GM23248 (cell line): Measurements from ENCODE around the gene ATG5. TPM values are rescaled to one million over a fixed set of nuclear protein-coding genes. Genes with fewer than 3 reads are reported as not detected.

ENCODE experiments used
- DNase-seq: peaks from one replicate; pipeline ENCODE4 v3.0.0-alpha.2; 2015
- H2AFZ ChIP-seq: fragments of 200-600 bp; sonication (generic); 2 replicates; pipeline ENCODE4 v1.6.1; 2016; ENCODE audit warnings: antibody characterized with exemption
- H3F3A ChIP-seq: fragments of 200-600 bp; sonication (generic); 2 replicates; pipeline ENCODE4 v1.6.1; 2016; ENCODE audit warnings: mild to moderate bottlenecking, antibody characterized with exemption, mixed run types; ENCODE audit not compliant: insufficient read depth
- H3K27ac ChIP-seq: fragments of 200-600 bp; sonication (generic); 2 replicates; pipeline ENCODE4 v1.5.1; 2016; ENCODE audit warnings: mild to moderate bottlenecking
- H3K27me3 ChIP-seq: fragments of 200-600 bp; sonication (generic); replicated peaks from 2 replicates; pipeline ENCODE4 v1.6.1; 2016; ENCODE audit warnings: mild to moderate bottlenecking; ENCODE audit not compliant: insufficient read depth
- H3K36me3 ChIP-seq: fragments of 200-600 bp; sonication (generic); 2 replicates; pipeline ENCODE4 v1.6.1; 2016; ENCODE audit warnings: low read depth, mild to moderate bottlenecking
- H3K4me1 ChIP-seq: fragments of 200-600 bp; sonication (generic); 2 replicates; pipeline ENCODE4 v1.6.1; 2016; ENCODE audit warnings: mild to moderate bottlenecking; ENCODE audit not compliant: insufficient read depth
- H3K4me2 ChIP-seq: fragments of 200-600 bp; sonication (generic); one replicate; pipeline ENCODE4 v1.6.1; 2016; ENCODE audit warnings: mild to moderate bottlenecking; ENCODE audit not compliant: unreplicated experiment
- H3K4me3 ChIP-seq: fragments of 200-600 bp; sonication (generic); 2 replicates; pipeline ENCODE4 v1.5.1; 2016; ENCODE audit warnings: mild to moderate bottlenecking
- H3K79me2 ChIP-seq: fragments of 200-600 bp; sonication (generic); 2 replicates; pipeline ENCODE4 v1.6.1; 2016; ENCODE audit warnings: mild to moderate bottlenecking; ENCODE audit not compliant: insufficient read depth
- H3K9ac ChIP-seq: fragments of 200-600 bp; sonication (generic); 2 replicates; pipeline ENCODE4 v1.6.1; 2016; ENCODE audit warnings: mild to moderate bottlenecking
- H3K9me2 ChIP-seq: fragments of 200-600 bp; sonication (generic); 2 replicates; pipeline ENCODE4 v1.6.1; 2016; ENCODE audit warnings: mixed run types, mild to moderate bottlenecking, moderate library complexity; ENCODE audit not compliant: insufficient read depth
- H3K9me3 ChIP-seq: fragments of 200-600 bp; sonication (generic); one replicate; pipeline ENCODE4 v1.6.1; 2017; ENCODE audit warnings: low read depth
- H4K20me1 ChIP-seq: fragments of 200-600 bp; sonication (generic); 2 replicates; pipeline ENCODE4 v1.6.0; 2016; ENCODE audit not compliant: insufficient read depth
- EZH2 ChIP-seq: fragments of 200-600 bp; sonication (generic); IDR thresholded peaks from 2 replicates; pipeline ENCODE4 v1.6.1; 2018; ENCODE audit warnings: antibody characterized with exemption, mild to moderate bottlenecking; ENCODE audit not compliant: insufficient read depth, poor library complexity, severe bottlenecking
- EZH2phosphoT487 ChIP-seq: fragments of 200-600 bp; sonication (generic); IDR thresholded peaks from 2 replicates; pipeline ENCODE4 v1.6.1; 2018; ENCODE audit warnings: antibody characterized with exemption, moderate library complexity, mild to moderate bottlenecking, low read depth; ENCODE audit not compliant: insufficient read depth
- WGBS, 2 experiments: methylation state at CpG; one replicate each; pipeline ENCODE4 v1.1.6; 2015 to 2017; ENCODE audit warnings: low lambda C conversion rate in 2 of 2, low coverage in 1 of 2; ENCODE audit errors: missing lambda C conversion rate in 2 of 2; 5-methylcytosine and 5-hydroxymethylcytosine counted together
- in situ Hi-C: fragments of 300-500 bp; cut with MboI; formaldehyde crosslinking; loops from 2 replicates; pipeline ENCODE4 v1.15.0; 2020
- polyA plus RNA-seq: library from polyadenylated mRNA; unstranded; fragments of >200 nt; fragmentation: Nextera tagmentation; extraction: Ambion mirVana; gene quantifications from 2 replicates; pipeline ENCODE4 v1.2.1, GENCODE V29; 2016
- total RNA-seq: library from RNA; depleted of rRNA; stranded (reverse); fragments of >200 nt; shearing (Covaris generic); gene quantifications from 2 replicates; pipeline ENCODE4 v1.2.3, GENCODE V29; 2014; rRNA removed

ATG5 gene
- total RNA-seq (39.4 and 46.2 TPM in 2 replicates), polyA plus RNA-seq (44.2 and 45.2 TPM in 2 replicates)

DNA sequence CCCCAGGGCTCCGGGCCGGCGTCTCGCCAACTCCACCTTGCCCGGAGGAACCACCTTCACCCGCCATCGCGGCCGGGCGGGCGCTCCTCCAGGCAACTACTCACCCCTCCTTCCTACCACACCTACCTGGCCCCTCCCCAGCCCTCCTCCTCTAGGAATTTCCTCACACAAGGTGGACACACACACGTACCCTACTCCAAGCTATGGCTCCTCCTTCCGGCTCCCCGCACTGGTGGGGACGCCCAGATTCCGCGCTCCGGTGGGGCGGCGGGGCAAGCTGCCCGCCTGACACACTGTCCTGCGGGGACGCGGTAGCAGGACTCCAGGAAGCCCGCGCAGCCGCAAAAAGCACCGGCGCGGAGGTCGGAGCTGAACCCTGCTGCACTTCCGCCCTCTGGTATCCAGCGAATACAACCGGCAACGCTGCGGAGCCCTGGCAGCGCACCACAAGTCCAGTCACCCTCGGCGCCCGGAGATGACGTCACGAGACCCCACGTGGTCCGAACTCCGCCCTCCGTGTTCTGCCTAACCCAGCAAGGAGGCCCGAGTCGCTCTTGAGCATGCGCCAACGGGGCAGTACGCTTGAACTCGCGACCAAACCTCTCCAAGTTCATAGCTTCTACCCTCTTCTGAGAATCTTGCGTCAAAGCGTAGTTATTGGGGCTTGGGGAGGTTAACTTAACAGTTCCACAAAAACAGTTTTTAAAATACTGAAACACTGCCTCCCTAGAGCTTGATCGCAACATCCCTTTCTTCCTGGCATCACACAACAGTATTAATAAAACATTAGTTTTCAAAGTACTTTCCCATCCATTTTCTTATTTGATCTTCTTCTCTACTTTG is at the start of gene ATG5:
Gene ATG5, minus strand, starts transcription at position 425 of the 843 bp plus-strand sequence. CDS start 9,552 bp downstream, outside the sequence.
- in situ Hi-C loops, result no loop called here
- H3K27me3 ChIP-seq, result no peaks in the 10 kb centered on the region

DNA sequence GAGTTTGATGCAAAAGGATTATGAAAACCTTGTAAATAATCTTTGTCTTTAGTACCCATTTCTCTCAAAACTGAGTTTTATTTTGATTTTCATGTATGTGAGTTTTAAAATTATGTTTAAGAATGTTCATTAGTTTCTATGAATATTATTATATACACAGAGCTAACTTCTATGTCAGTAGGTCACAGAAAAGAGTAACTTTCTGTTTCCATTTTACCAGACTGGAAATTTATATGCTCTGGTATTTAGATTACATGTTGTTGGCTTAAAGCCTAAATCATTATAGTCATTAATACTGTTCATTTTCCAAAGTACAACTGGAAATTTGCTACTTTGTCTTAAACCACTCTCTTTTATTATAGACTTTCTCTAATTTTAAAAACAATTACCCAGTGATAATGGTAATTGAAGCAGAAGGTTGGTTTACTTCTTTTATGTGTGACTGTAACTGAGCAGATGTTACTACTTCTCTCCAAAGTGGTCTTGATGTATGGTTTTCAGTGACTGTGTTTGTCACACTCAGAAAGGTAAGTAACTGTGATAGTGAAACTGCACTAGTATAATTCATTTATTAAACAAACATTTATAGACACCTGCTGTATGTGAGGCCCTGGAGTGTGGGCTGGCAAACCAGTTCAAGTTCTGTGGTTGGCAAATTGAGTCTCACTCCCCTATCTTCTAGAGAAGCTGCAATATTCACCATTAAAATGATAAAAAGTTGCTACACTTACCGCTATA is 48.1 kb upstream of the ATG5 start:
- Histone ChIP-seq H3K27me3 (peaks cover 15% of the 10 kb centered on the region), H2AFZ (no peak overlapping the region), H3K9ac (no peak overlapping the region), H3K27ac (no peak overlapping the region), H3K9me2 (no peaks in the 10 kb centered on the region), H3K9me3 (no peaks in the 10 kb centered on the region), H3K4me2 (no peak overlapping the region), H3K79me2 (no peaks in the 10 kb centered on the region), H4K20me1 (no peaks in the 10 kb centered on the region), H3K4me1 (no peaks in the 10 kb centered on the region), H3K36me3 (no peaks in the 10 kb centered on the region), H3K4me3 (no peak overlapping the region), H3F3A (no peaks in the 10 kb centered on the region)
- in situ Hi-C loops, result no loop called here
- DNase-seq, result no peak
- no peak for TF ChIP-seq EZH2phosphoT487
- TF ChIP-seq EZH2, result no peak
- 77 to 94% methylated on average over 1 of the region's 1 CpG for WGBS, 2 experiments

More for the DNA sequence above, at the start of gene ATG5:
- Histone ChIP-seq H3K27ac (peak within 1 kb of the TSS; percentile 85), H3K79me2 (peaks cover 49% of the 10 kb centered on the region), H4K20me1 (no peaks in the 10 kb centered on the region), H3K36me3 (no peaks in the 10 kb centered on the region), H3K9me3 (no peaks in the 10 kb centered on the region), H3K4me3 (peak within 1 kb of the TSS; percentile 99), H3K9ac (peak within 1 kb of the TSS; percentile 92), H3K4me2 (peak within 1 kb of the TSS; percentile 88), H3F3A (peaks cover 4% of the 10 kb centered on the region; the same call in 1 of the 2 replicates), H3K9me2 (no peaks in the 10 kb centered on the region), H3K4me1 (peaks cover 9% of the 10 kb centered on the region), H2AFZ (peak within 1 kb of the TSS; percentile 96)
- peak; percentile 99 for DNase-seq
- no peak for TF ChIP-seq EZH2phosphoT487
- TF ChIP-seq EZH2, result no peak
- WGBS, 2 experiments, result 1% methylated on average over 50 of the region's 56 CpGs

DNA sequence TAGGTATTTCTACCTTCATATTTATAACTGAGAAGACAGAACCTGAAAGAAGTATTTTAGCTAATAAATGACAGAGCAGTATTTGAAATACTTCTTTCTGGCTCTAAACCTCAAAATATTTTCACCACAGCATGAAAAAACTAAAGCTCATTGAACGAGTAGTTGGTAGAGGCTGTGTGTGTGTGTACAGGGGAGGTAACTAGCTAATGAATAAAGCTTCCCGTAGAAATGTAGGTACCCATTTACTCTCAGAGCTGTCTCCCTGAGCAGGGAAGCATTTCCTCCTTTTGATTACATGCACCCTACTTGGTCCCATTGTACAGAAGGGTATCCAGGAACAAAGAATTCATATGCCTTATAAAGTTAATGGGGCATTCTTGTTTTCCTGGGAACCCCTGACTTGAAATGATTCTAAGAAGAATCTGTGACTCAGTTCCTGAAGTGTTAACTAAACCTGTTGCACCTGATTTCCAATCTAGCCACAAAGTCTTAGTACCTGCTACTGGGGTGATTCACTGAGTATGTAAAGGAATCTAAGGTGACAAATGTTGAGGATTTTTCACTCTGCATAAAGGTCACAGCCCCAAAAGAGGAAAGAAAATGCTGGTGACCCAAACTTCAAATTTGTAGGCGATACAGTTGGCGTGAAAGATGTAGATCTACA is 47.4 kb upstream of the ATG5 start:
- TF ChIP-seq EZH2, result no peak
- no peak for TF ChIP-seq EZH2phosphoT487
- Histone ChIP-seq H3K4me2 (no peak overlapping the region), H3K27me3 (peaks cover 15% of the 10 kb centered on the region), H4K20me1 (no peaks in the 10 kb centered on the region), H3F3A (no peaks in the 10 kb centered on the region), H3K36me3 (no peaks in the 10 kb centered on the region), H2AFZ (no peak overlapping the region), H3K9me2 (no peaks in the 10 kb centered on the region), H3K79me2 (no peaks in the 10 kb centered on the region), H3K9me3 (no peaks in the 10 kb centered on the region), H3K4me1 (no peaks in the 10 kb centered on the region), H3K27ac (no peak overlapping the region), H3K4me3 (no peak overlapping the region), H3K9ac (no peak overlapping the region)
- 70 to 75% methylated on average over 4 of the region's 4 CpGs for WGBS, 2 experiments
- in situ Hi-C loops, result no loop called here
- no peak for DNase-seq

DNA sequence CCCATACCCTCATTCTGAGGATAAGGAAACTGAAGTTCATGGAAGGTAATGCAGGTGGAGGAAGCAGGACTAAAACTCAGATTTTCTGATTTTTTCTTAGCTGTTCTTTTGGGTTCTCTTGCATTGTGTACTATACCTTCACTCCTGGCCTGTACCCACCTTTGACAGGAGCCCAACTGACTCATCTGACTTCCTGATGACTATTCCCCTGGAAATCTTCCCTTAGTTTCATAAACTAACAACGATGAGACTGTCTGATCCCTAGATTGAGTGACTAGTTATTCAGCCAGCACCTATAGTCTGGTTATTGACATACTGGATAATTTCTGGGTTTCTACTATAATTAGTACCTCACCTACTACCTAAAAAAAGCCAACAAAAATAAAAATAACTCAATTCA is 45.1 kb upstream of the ATG5 start:
- H3K9ac ChIP-seq, result no peak overlapping the region
- H4K20me1 ChIP-seq, result no peaks in the 10 kb centered on the region
- in situ Hi-C loops, result no loop called here
- peak; percentile 7 for DNase-seq
- no peak for TF ChIP-seq EZH2
- TF ChIP-seq EZH2phosphoT487, result no peak
- peaks cover 22% of the 10 kb centered on the region for H3K27me3 ChIP-seq
- H3F3A ChIP-seq, result no peaks in the 10 kb centered on the region
- H3K36me3 ChIP-seq, result no peaks in the 10 kb centered on the region
- no peaks in the 10 kb centered on the region for H3K9me3 ChIP-seq
- H3K4me3 ChIP-seq, result no peak overlapping the region
- H3K4me1 ChIP-seq, result no peaks in the 10 kb centered on the region
- WGBS, 2 experiments, result 0 to 5% methylated on average over 1 of the region's 1 CpG
- H2AFZ ChIP-seq, result no peak overlapping the region
- no peaks in the 10 kb centered on the region for H3K79me2 ChIP-seq
- no peaks in the 10 kb centered on the region for H3K9me2 ChIP-seq
- H3K4me2 ChIP-seq, result no peak overlapping the region
- H3K27ac ChIP-seq, result no peak overlapping the region
